H1 (cell line): Measurements from ENCODE around the gene SYT6. TPM values are rescaled to one million over a fixed set of nuclear protein-coding genes. Genes with fewer than 3 reads are reported as not detected.

ENCODE experiments used
- CHD7 ChIP-seq: fragments of 300-600 bp; sonication (generic); IDR thresholded peaks from 2 replicates; pipeline ENCODE4 v1.7.1; 2012; ENCODE audit warnings: low read length, moderate library complexity, mild to moderate bottlenecking, inconsistent platforms; ENCODE audit not compliant: insufficient replicate concordance
- CREB1 ChIP-seq: IDR thresholded peaks from 2 replicates; pipeline ENCODE4 v1.6.1; 2012; ENCODE audit warnings: inconsistent platforms
- polyA plus RNA-seq, 7 experiments: library from polyadenylated mRNA; depleted of rRNA in 3 of 7; stranded (reverse) in 5 of 7; unstranded in 2 of 7; fragments of >200 nt in 5 of 7; fragments of 200-250 nt in 2 of 7; gene quantifications; 1 replicate in 5 of 7; 2 replicates in 1 of 7; 4 replicates in 1 of 7; pipeline versions ENCODE4 v1.2.1 to v1.2.3, GENCODE V29; 2011 to 2013; ENCODE audit warnings: missing spikeins in 2 of 7, mixed read lengths in 2 of 7
- total RNA-seq: library from RNA; stranded (reverse); fragmentation: NEBNext Ultra II Directional; extraction: Animal tissue kit (Norgen Biotek cat#: 25700); gene quantifications from 2 replicates; pipeline ENCODE4 v1.2.1, GENCODE V29; 2021

SYT6 gene
- total and polyA plus RNA-seq, 2 of the 8 experiments (the other 6 are each of a cell fraction or from before 2014, with no cell fraction given), result 33.7 to 83.5 TPM

GRCh38 chr1:114112775-114113174 lies 40.9 kb downstream of the SYT6 start (continued):
- TF ChIP-seq CHD7 (no peak), CREB1 (no peak)
